HG03095 (cell line): ENCODE measurements around the gene DSCAM.
"Not testable (repeated sequence)": the region's sequence is repeated elsewhere in the genome, so short reads cannot be mapped to it uniquely, and the experiment has no call there.

Experiments used
- ATAC-seq: cut with Tn5 transposase; IDR thresholded peaks from one replicate; pipeline ENCODE4 v1.9.1; 2021; ENCODE audit warnings: moderate library complexity; ENCODE audit not compliant: unreplicated experiment

The DSCAM gene

GRCh38 chr21:40269239-40269638 lies 577.7 kb downstream of the DSCAM start:
- no peak for ATAC-seq

GRCh38 chr21:40258456-40258855 lies 588.5 kb downstream of the DSCAM start:
- not testable (repeated sequence) for ATAC-seq

GRCh38 chr21:40257342-40257741 lies 589.6 kb downstream of the DSCAM start:
- ATAC-seq, result no peak

GRCh38 chr21:40255518-40256444 lies 591.2 kb downstream of the DSCAM start:
- no peak for ATAC-seq

GRCh38 chr21:40254540-40255465 lies 592.2 kb downstream of the DSCAM start:
- ATAC-seq, result no peak

GRCh38 chr21:40253112-40253511 lies 593.8 kb downstream of the DSCAM start:
- no peak for ATAC-seq

- no peak for ATAC-seq
These were observed 596.3 kb downstream of the DSCAM start for GRCh38 chr21:40250514-40251294.

- ATAC-seq, result no peak
These were observed 602.0 kb downstream of the DSCAM start for GRCh38 chr21:40244981-40245380.

GRCh38 chr21:40243685-40244084 lies 603.3 kb downstream of the DSCAM start:
- no peak for ATAC-seq

GRCh38 chr21:40242586-40243265 lies 604.2 kb downstream of the DSCAM start:
- ATAC-seq, result no peak

- no peak for ATAC-seq
These were observed 611.4 kb downstream of the DSCAM start for GRCh38 chr21:40235528-40235927.

GRCh38 chr21:40231979-40232378 lies 615.0 kb downstream of the DSCAM start:
- ATAC-seq, result no peak

GRCh38 chr21:40227096-40227495 lies 619.9 kb downstream of the DSCAM start:
- no peak for ATAC-seq

- ATAC-seq, result no peak
These were observed 631.0 kb downstream of the DSCAM start for GRCh38 chr21:40215941-40216340.

GRCh38 chr21:40210251-40210650 lies 636.7 kb downstream of the DSCAM start:
- no peak for ATAC-seq

- ATAC-seq, result no peak
These were observed 638.0 kb downstream of the DSCAM start for GRCh38 chr21:40208948-40209345.

GRCh38 chr21:40208206-40208947 lies 638.6 kb downstream of the DSCAM start:
- no peak for ATAC-seq

- no peak for ATAC-seq
These were observed 646.0 kb downstream of the DSCAM start for GRCh38 chr21:40200946-40201345.

GRCh38 chr21:40200126-40200525 lies 646.8 kb downstream of the DSCAM start:
- ATAC-seq, result no peak
